IgD-negative memory B cell (primary cell): ENCODE data around the gene RYR2. TPM values are rescaled to one million over a fixed set of nuclear protein-coding genes. Genes with fewer than 3 reads are reported as not detected.

ENCODE experiments used
- H3K27ac Mint-ChIP-seq, 3 donors: one replicate each; pipeline ENCODE4 v1.8.0; 2020 to 2022; ENCODE audit warnings: mild to moderate bottlenecking in 3 of 3, mixed read lengths in 3 of 3, moderate library complexity in 1 of 3
- H3K27me3 Mint-ChIP-seq: one replicate; pipeline ENCODE4 v1.8.0; 2021; ENCODE audit warnings: mixed read lengths
- H3K36me3 Mint-ChIP-seq: one replicate; pipeline ENCODE4 v1.8.0; 2020; ENCODE audit warnings: mild to moderate bottlenecking, mixed read lengths
- H3K4me1 Mint-ChIP-seq, 3 donors: one replicate each; pipeline ENCODE4 v1.8.0; 2020 to 2022; ENCODE audit warnings: mixed read lengths in 3 of 3, mild to moderate bottlenecking in 1 of 3
- H3K4me3 Mint-ChIP-seq, 4 donors: one replicate each; pipeline ENCODE4 v1.8.0; 2020 to 2022; ENCODE audit warnings: mild to moderate bottlenecking in 4 of 4, mixed read lengths in 4 of 4, moderate library complexity in 3 of 4
- H3K9me3 Mint-ChIP-seq, 3 donors: one replicate each; pipeline ENCODE4 v1.8.0; 2020 to 2021; ENCODE audit warnings: mixed read lengths in 3 of 3, mild to moderate bottlenecking in 1 of 3
- polyA plus RNA-seq: library from polyadenylated mRNA; unstranded; fragments of 300-500 nt; fragmentation: Illumina TruSeq; gene quantifications from one replicate; pipeline ENCODE4 v1.2.3, GENCODE V29; 2021

Gene RYR2
- polyA plus RNA-seq, 1 donor from 2014 or later: not detected

DNA sequence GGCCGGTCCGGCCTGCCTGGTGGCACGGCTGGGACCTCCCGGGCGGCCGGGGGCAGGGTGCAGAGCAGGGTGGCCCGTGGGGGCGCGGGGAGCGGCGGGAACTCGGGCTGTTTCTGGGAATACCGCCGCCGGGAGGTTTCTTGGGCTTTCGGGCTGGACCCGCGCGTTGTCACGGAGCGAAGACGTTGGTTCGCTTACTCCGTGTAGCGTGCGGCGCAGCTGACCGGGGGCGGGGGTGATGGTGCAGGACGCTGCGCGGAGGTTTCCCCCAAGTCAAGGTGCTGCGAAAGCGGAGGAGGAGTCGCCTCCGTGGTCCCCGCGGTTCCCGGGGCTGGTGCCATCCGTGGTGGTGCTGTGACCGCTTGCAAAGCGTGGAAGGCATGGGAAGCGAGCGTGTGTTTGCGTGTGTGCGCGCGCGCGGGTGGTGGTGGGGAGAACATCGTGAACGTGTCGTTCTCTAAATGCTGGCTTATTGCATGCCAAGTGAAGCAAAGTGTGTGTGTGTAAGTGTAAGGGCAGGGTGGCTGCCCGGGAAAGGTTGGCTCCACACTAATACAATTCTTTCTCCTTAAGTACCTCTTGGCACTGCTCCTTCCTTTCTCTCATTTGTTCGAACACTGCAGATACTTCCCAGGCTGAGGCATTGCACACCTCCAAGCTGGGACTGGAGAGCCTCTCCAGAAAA is 1.1 kb downstream of the RYR2 start:
- H3K36me3 Mint-ChIP-seq: no peaks in the 10 kb centered on the region
- H3K4me1 Mint-ChIP-seq: peaks cover 3 to 9% (median 4%) of the 10 kb centered on the region in 3 donors
- no peak overlapping the region for H3K27ac Mint-ChIP-seq
- peaks cover 39% of the 10 kb centered on the region for H3K27me3 Mint-ChIP-seq
- peak overlapping the region in 2 of 4 donors; percentile 14 to 63 for H3K4me3 Mint-ChIP-seq
- peaks cover 0 to 2% (median 0%) of the 10 kb centered on the region in 3 donors for H3K9me3 Mint-ChIP-seq

DNA sequence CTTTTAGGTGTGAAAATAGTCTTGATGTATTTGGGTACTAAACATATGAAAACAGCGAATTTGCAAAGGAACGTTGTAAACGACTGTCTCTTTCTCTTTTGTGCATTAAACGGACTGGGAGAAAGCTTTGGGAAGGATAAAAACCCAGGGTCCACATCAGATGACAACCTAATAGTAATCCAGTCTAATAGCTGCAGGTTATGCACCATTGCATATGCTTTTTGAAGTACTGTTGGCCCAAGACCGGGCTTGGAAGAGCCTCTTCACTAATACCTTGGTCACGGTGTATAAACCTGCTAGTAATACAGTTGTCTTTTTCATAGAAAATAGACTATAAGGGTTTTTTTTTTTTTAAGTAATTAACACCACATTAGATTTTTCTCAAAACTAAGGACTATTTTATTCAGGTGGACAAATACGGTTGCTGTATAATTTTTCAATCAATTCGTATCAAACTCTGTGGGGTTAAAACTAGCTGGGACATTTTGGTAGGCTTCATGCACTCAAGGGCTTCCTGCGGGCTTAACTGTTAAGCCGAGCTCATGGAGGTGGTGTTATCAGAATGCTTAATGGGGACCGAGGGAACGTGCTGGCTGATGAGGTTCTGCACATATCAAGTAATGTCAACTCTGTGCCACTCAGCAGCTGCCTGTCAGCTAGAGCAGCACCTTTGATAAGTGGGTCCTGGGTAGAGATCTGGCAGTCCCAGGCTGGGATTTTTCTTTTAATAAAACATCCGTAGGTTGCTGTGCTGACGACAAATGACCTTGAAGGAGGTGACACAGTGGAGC is 2.1 kb downstream of the RYR2 start:
- no peaks in the 10 kb centered on the region for H3K9me3 Mint-ChIP-seq
- peaks cover 39% of the 10 kb centered on the region for H3K27me3 Mint-ChIP-seq
- peaks cover 3 to 9% (median 4%) of the 10 kb centered on the region in 3 donors for H3K4me1 Mint-ChIP-seq
- no peak overlapping the region for H3K4me3 Mint-ChIP-seq
- no peak overlapping the region for H3K27ac Mint-ChIP-seq
- no peaks in the 10 kb centered on the region for H3K36me3 Mint-ChIP-seq

DNA sequence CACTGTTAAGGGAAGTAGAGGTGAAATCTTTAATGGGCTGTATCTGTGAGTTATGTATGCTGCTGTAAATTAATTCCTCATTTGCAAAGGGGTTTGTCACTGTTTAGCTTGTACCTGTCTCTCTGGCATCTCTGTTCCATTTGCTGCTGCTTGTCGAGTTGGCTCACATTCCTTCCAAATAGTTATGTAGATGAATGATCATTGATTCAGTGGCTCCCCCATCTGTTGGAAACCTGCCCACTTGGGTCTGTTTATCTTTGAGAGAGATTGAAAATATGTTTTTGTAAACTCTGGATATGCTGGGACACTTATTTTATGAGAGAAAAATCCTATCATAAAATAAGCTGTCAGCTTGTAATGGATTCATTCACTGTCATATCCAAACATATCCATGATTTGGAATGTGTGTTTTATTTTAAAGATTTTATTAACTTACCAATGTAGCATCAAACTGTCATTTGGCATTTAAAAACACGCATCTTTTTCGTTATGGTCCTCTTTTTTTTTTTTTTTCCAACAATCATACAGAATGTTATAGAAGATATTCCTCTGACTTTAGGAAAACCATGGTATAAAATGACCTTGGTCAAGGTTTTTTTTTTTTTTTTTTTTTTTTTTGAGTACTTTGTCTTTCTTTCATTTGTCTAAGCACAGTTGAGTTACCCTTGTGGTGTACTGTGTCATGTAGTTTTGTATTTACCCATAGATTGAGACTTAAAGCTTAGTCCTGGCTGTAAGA is 3.5 kb downstream of the RYR2 start:
- Mint-ChIP-seq H3K27me3 (peaks cover 37% of the 10 kb centered on the region), H3K4me1 (peaks cover 3 to 9% (median 4%) of the 10 kb centered on the region in 3 donors), H3K4me3 (no peak overlapping the region), H3K27ac (no peak overlapping the region), H3K9me3 (no peaks in the 10 kb centered on the region), H3K36me3 (no peaks in the 10 kb centered on the region)

DNA sequence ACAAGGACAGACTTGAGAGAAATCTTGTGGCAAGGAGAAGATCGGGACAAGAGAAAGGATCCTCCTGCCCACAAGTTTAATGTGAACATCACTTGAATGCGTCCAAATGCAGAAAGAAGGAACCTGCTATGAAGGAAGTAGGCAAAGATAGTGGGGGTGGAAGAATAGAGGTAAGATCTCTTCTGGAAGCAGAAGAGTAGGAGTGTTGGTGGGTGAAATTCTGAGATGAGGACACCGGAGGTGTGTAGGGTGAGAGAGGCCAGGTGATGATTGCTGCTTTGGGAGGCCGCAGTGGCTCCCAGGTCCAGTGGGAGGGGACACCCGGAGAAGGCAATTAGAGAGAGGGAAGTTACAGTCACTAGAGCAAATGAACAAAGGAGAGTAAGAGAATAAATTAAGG is 6.8 kb downstream of the RYR2 start:
- Mint-ChIP-seq H3K27ac (no peak overlapping the region), H3K4me3 (no peak overlapping the region), H3K36me3 (no peaks in the 10 kb centered on the region), H3K27me3 (peaks cover 20% of the 10 kb centered on the region), H3K9me3 (peaks cover 0 to 2% (median 0%) of the 10 kb centered on the region in 3 donors), H3K4me1 (peaks cover 0 to 3% (median 0%) of the 10 kb centered on the region in 3 donors)

DNA sequence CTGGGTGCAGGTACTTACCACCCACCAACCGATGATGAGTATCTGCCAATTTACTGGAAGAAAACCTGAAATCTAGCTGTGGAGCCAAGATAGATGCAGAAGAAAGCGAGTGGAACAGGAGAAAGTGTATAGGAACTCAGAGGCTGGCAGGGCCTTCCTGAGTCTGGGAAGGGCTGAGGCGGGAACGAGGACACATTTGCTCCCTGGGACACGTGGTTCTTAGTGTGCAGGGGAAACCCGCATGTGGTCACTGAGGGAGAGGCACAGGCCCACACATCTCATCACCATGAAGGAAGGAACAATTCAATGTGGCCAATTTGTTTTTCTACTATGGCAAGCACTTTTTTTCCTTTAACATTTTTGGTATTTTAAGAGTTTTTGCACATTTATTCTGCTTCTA is 8.2 kb downstream of the RYR2 start:
- Mint-ChIP-seq H3K27ac (no peak overlapping the region), H3K4me1 (peaks cover 0 to 2% (median 0%) of the 10 kb centered on the region in 3 donors), H3K9me3 (peaks cover 0 to 2% (median 0%) of the 10 kb centered on the region in 3 donors), H3K27me3 (peaks cover 11% of the 10 kb centered on the region), H3K4me3 (no peak overlapping the region), H3K36me3 (no peaks in the 10 kb centered on the region)

DNA sequence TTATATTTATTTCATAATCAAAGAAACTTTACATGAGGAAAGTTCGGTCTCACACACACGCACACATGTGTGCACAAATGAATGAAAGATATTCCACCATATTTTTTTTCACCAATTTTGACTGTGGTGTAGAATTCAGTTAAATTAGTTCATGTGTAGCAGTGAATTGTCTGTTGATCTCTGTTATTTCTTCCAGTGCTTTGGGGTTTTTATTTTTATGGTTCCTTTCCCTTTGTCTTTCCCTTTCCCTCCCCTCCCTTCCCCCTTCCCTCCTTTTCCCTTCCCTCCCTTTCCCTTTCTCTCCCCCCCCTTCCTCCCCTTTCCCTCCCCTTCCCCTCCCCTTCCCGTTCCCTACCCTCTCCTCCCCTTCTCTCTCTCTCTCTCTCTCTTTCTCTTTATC is 8.9 kb downstream of the RYR2 start:
- Mint-ChIP-seq H3K27me3 (peaks cover 7% of the 10 kb centered on the region), H3K27ac (no peak overlapping the region), H3K4me3 (no peak overlapping the region), H3K36me3 (peaks cover 2% of the 10 kb centered on the region), H3K9me3 (peaks cover 0 to 2% (median 0%) of the 10 kb centered on the region in 3 donors), H3K4me1 (no peaks in the 10 kb centered on the region)

DNA sequence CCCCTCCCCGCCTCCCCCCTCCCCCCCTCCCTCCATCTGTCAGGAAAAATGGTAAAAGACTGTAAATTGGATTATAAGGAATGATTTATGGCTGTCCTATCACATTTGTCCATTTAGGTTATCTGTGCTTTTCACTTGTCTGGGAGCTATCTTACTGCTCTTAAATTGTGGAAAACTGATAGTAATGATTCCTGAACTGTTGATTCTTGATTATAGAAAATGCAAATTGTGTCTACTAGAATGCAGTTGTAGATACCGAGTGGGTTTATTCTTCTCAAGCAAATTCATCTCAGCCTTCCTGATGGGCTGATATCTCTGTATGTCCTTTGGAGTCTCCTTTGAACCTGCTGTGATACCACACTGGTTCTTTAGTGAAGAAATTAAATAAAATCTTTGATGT is 12.3 kb downstream of the RYR2 start:
- no peak overlapping the region for H3K27ac Mint-ChIP-seq
- H3K4me3 Mint-ChIP-seq: no peak overlapping the region
- no peaks in the 10 kb centered on the region for H3K4me1 Mint-ChIP-seq
- H3K9me3 Mint-ChIP-seq: peaks cover 0 to 4% (median 0%) of the 10 kb centered on the region in 3 donors
- peaks cover 5% of the 10 kb centered on the region for H3K27me3 Mint-ChIP-seq
- H3K36me3 Mint-ChIP-seq: peaks cover 2% of the 10 kb centered on the region

DNA sequence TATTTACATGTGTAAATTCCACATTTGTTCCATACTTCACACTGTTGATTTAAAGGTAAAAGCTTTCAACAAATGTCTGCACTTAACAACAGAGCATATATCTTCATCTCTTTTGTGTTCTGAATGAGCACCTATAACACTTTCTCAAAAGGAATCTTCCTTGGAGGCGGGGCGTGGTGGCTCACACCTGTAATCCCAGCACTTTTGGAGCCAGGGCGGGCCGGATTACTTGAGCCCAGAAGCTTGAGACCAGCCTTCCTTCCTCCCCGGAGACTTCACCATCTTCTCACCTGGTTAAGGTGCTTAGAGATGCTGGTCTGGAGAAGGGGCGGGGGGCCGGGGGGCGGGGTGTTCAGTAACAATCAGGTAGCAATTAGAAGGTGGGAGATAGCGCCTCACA is 16.5 kb downstream of the RYR2 start:
- Mint-ChIP-seq H3K27me3 (peaks cover 3% of the 10 kb centered on the region), H3K9me3 (peaks cover 0 to 2% (median 0%) of the 10 kb centered on the region in 3 donors), H3K4me3 (no peak overlapping the region), H3K4me1 (no peaks in the 10 kb centered on the region), H3K27ac (no peak overlapping the region), H3K36me3 (peaks cover 2% of the 10 kb centered on the region)

DNA sequence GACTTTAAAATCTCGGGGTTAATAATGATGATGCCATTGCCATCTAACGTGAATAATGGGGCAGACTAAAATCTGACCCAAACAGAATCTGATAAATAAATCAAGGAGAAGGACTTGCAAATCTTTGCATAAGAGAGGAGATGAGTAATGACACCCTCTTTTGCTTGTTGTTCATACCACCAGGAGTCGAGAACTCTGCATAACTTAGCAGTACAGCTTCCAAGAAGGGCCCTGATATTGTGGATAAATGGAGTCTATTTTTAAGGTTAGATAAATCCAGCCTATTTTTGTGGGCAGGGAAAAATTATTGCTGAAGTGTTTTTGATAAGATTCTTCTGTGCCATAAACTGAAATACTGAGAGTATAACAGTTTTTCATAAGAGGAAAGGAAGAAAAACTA is 17.3 kb downstream of the RYR2 start:
- H3K36me3 Mint-ChIP-seq: peaks cover 2% of the 10 kb centered on the region
- no peaks in the 10 kb centered on the region for H3K4me1 Mint-ChIP-seq
- H3K27ac Mint-ChIP-seq: no peak overlapping the region
- peaks cover 0 to 2% (median 0%) of the 10 kb centered on the region in 3 donors for H3K9me3 Mint-ChIP-seq
- no peaks in the 10 kb centered on the region for H3K27me3 Mint-ChIP-seq
- no peak overlapping the region for H3K4me3 Mint-ChIP-seq

DNA sequence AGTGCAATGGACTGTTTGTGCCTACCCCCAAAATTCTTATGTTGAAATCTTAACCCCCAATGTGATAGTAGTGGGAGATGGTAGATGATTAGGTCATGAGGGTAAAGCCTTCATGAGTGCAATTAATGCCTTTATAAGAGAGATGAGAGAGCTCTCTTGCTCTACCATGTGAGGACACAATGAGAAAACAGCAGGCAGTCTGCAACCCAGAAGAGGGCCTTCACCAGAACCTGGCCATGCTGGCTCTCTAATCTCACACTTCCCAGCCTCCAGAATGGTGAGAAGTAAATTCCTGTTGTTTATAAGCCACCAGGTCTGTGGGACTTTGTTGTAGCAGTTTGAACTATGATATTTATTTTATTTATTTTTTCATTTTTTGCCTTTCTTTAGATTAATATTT is 21.0 kb downstream of the RYR2 start:
- Mint-ChIP-seq H3K36me3 (no peaks in the 10 kb centered on the region), H3K27ac (no peak overlapping the region), H3K27me3 (no peaks in the 10 kb centered on the region), H3K9me3 (peaks cover 0 to 2% (median 0%) of the 10 kb centered on the region in 3 donors), H3K4me3 (no peak overlapping the region), H3K4me1 (no peaks in the 10 kb centered on the region)

DNA sequence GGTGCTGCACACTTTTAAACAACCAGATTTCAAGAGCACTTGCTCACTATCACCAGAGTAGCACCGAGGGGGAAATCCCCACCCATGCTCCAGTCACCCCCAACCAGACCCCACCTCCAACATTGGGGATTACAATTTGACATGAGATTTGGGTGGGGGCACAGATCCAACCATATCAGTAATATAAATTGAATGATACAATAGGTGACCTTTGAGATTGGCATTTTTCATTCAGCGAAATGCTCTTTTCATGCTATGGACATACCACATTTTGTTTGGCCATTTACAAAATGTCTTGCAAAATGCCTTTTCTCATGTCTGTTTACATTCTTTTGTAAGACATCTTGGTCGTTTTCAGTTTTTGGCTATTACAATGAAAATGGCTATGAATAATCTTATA is 23.9 kb downstream of the RYR2 start:
- Mint-ChIP-seq H3K9me3 (peaks cover 0 to 2% (median 0%) of the 10 kb centered on the region in 3 donors), H3K36me3 (no peaks in the 10 kb centered on the region), H3K4me1 (no peaks in the 10 kb centered on the region), H3K27me3 (no peaks in the 10 kb centered on the region), H3K27ac (no peak overlapping the region), H3K4me3 (no peak overlapping the region)

DNA sequence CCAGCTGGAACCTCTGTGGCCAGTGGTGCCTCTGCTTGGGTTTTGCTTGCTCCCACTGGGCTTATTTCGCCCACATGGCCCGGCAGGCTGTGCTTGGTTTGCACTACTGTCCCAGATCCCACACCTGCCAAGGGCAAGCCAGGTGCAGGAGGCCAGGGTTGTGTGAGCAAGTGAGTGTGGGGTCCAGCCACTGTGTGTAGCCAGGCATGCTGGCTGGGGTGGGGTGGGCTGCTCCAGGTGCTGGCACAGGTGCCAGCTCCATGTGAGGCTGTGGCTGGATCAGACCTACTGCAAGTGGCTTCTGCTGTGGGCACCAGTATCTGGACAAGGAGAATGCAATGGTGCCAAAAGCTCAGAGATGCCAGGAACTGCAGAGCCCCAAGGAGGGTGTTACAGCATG is 28.5 kb downstream of the RYR2 start:
- no peak overlapping the region for H3K27ac Mint-ChIP-seq

DNA sequence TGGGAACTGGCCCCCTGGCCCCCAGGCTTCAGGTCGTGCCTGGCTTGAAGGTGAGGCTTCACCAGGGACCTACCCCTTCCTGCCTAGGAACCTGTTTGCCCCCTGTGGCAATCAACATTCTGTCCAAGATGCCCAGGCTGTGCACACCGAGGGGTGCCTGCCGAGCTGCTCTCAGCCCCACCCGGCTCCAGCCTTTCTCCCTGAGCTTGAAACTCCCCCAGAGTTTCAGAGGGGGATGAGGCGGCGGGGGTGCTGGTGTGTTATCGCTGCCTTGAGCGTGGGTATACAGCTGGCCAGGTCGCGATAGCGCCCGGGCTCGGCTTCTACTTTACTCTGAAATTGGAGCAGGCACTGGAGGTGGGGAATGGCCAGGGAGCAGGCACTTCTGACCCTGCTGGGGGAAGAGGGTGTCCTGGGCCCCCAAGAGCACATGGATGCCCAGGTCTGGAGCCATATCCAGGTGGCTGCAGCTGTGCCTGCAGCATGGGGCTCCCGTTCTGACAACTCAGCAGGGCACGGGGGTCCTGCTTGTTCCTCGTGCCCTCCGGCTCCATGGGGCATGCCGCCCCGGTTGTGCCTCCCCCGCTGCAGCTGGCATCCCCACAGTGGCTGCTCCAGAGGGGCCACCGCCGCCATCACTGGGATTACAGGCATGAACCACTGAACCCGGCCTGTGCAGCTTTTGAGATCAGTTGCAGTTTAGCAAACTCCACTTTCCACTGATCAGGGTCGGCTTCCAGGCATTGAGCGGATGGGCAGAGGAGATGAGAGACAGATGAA is 29.8 kb downstream of the RYR2 start:
- peaks cover 3% of the 10 kb centered on the region for H3K27me3 Mint-ChIP-seq
- no peak overlapping the region for H3K4me3 Mint-ChIP-seq
- H3K4me1 Mint-ChIP-seq: no peaks in the 10 kb centered on the region
- peaks cover 0 to 5% (median 3%) of the 10 kb centered on the region in 3 donors for H3K9me3 Mint-ChIP-seq
- H3K27ac Mint-ChIP-seq: no peak overlapping the region
- H3K36me3 Mint-ChIP-seq: no peaks in the 10 kb centered on the region

More for the DNA sequence above, 28.5 kb downstream of the RYR2 start:
- Mint-ChIP-seq H3K27me3 (peaks cover 3% of the 10 kb centered on the region), H3K4me1 (no peaks in the 10 kb centered on the region), H3K4me3 (no peak overlapping the region), H3K36me3 (no peaks in the 10 kb centered on the region), H3K9me3 (peaks cover 0 to 5% (median 3%) of the 10 kb centered on the region in 3 donors)

DNA sequence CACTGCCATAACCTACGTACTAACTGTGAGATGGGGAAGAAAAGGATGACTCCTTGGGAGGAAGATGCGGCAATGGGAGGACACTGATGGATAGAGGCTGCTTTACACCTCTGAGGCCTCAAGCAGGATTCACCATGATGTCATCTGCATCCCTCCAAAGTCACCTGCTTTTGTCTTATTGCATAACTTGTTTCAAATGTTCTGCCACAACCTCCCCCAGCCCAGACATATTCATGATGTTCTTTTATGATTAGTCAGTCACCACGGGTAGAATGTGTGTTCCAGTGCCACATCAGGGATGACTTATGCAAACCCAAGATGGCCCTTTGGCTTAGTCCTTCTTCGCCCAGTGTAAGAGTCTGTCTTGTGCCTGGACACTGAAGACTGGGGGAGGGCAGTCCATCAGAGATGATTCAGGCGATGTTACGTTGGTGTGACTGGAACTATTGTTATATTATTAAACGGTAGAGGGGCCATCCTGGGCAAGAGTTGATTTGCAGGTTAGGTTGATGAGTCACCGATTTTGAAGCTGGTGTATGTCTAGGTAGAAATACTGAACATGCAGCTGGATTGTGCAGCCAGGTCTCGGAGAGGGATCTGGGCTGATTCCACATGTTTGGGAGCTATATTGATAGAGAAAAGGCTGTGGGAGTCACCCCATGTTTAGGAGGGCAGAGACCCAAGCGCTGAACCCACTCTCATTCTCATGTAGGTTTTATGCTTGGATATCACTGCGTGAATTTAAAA is 32.6 kb downstream of the RYR2 start:
- no peak overlapping the region for H3K4me3 Mint-ChIP-seq
- H3K36me3 Mint-ChIP-seq: no peaks in the 10 kb centered on the region
- H3K27ac Mint-ChIP-seq: no peak overlapping the region
- peaks cover 3% of the 10 kb centered on the region for H3K27me3 Mint-ChIP-seq
- peaks cover 0 to 3% (median 3%) of the 10 kb centered on the region in 3 donors for H3K9me3 Mint-ChIP-seq
- no peaks in the 10 kb centered on the region for H3K4me1 Mint-ChIP-seq
